HTERT RPE-1 (cell line): ENCODE results near the gene PTPN22.

Experiments
- in situ Hi-C: fragments of 300-500 bp; cut with MboI; formaldehyde crosslinking; loops from 4 replicates; pipeline ENCODE4 v1.14.3; 2020; ENCODE audit warnings: low sequenced_read_pairs

The PTPN22 gene

GRCh38 chr1:113871597-113872113, at the start of gene PTPN22:
Gene PTPN22, minus strand, starts transcription at chr1:113871712.
- in situ Hi-C loops, result no loop called here

GRCh38 chr1:113918243-113918642, 46.7 kb upstream of the PTPN22 start:
- in situ Hi-C loops, result no loop called here

- in situ Hi-C loops, result no loop called here
Observed at GRCh38 chr1:113917400-113918082, 46.0 kb upstream of the PTPN22 start.

- in situ Hi-C loops, result no loop called here
Observed at GRCh38 chr1:113916974-113917373, 45.5 kb upstream of the PTPN22 start.

- in situ Hi-C loops, result no loop called here
Observed at GRCh38 chr1:113913887-113914664, 42.6 kb upstream of the PTPN22 start.

- in situ Hi-C loops, result no loop called here
Observed at GRCh38 chr1:113913312-113913668, 41.8 kb upstream of the PTPN22 start.

GRCh38 chr1:113912594-113913311, 41.2 kb upstream of the PTPN22 start:
- in situ Hi-C loops, result no loop called here

- in situ Hi-C loops, result no loop called here
Observed at GRCh38 chr1:113905435-113905861, 33.9 kb upstream of the PTPN22 start.

GRCh38 chr1:113904674-113905434, 33.3 kb upstream of the PTPN22 start, which contains the start of the genes AP4B1 and DCLRE1B:
Gene AP4B1, minus strand, starts transcription at chr1:113904799. Its CDS starts 82 bp downstream, at chr1:113904717.
Gene DCLRE1B, plus strand, starts transcription at chr1:113905326. Its CDS starts 261 bp downstream, at chr1:113905587.
- in situ Hi-C loops, result no loop called here

- in situ Hi-C loops, result no loop called here
Observed at GRCh38 chr1:113904293-113904673, 32.8 kb upstream of the PTPN22 start.

GRCh38 chr1:113903501-113904292, 32.2 kb upstream of the PTPN22 start:
- in situ Hi-C loops, result no loop called here

- in situ Hi-C loops, result no loop called here
Observed at GRCh38 chr1:113901191-113901590, 29.7 kb upstream of the PTPN22 start.

- in situ Hi-C loops, result no loop called here
Observed at GRCh38 chr1:113899111-113899510, 27.6 kb upstream of the PTPN22 start.

- in situ Hi-C loops, result no loop called here
Observed at GRCh38 chr1:113898241-113898814, 26.8 kb upstream of the PTPN22 start.

GRCh38 chr1:113895961-113896360, 24.4 kb upstream of the PTPN22 start:
- in situ Hi-C loops, result no loop called here

- in situ Hi-C loops, result no loop called here
Observed at GRCh38 chr1:113895098-113895497, 23.6 kb upstream of the PTPN22 start.

GRCh38 chr1:113893267-113893666, 21.8 kb upstream of the PTPN22 start:
- in situ Hi-C loops, result no loop called here

- in situ Hi-C loops, result no loop called here
Observed at GRCh38 chr1:113891631-113892220, 20.2 kb upstream of the PTPN22 start.

GRCh38 chr1:113890816-113891215, 19.3 kb upstream of the PTPN22 start:
- in situ Hi-C loops, result no loop called here
